CD4-positive, alpha-beta T cell treated with Interleukin-4 for 4 hours (primary cell): Measurements from ENCODE around the gene PHLDB2.
A peak's percentile ranks its signal among the peaks of the same experiment; 100 is the strongest.
"Not testable (repeated sequence)": the region's sequence is repeated elsewhere in the genome, so short reads cannot be mapped to it uniquely, and the experiment has no call there.

Experiments
- DNase-seq: peaks from one replicate; pipeline ENCODE4 v3.0.0-alpha.2; 2020

Gene PHLDB2

GRCh38 chr3:111859061-111859973 is at the start of gene PHLDB2:
PHLDB2 (plus strand) TSS chr3:111859265; CDS start chr3:111884078, 24,813 bp downstream.
- DNase-seq, result peak; percentile 57

GRCh38 chr3:111810909-111811308 is 48.2 kb upstream of the PHLDB2 start:
- no peak for DNase-seq

- DNase-seq, result no peak
Observed at GRCh38 chr3:111811811-111812210, 47.3 kb upstream of the PHLDB2 start.

GRCh38 chr3:111812701-111813100 is 46.4 kb upstream of the PHLDB2 start:
- no peak for DNase-seq

GRCh38 chr3:111813441-111813840 is 45.6 kb upstream of the PHLDB2 start:
- no peak for DNase-seq

GRCh38 chr3:111813979-111814378 is 45.1 kb upstream of the PHLDB2 start:
- no peak for DNase-seq

GRCh38 chr3:111816771-111817170 is 42.3 kb upstream of the PHLDB2 start:
- not testable (repeated sequence) for DNase-seq

- DNase-seq, result no peak
Observed at GRCh38 chr3:111819927-111820326, 39.1 kb upstream of the PHLDB2 start.

GRCh38 chr3:111820651-111821050 is 38.4 kb upstream of the PHLDB2 start:
- no peak for DNase-seq

- DNase-seq, result no peak
Observed at GRCh38 chr3:111821891-111822290, 37.2 kb upstream of the PHLDB2 start.

GRCh38 chr3:111822804-111823203 is 36.3 kb upstream of the PHLDB2 start:
- DNase-seq, result no peak

- DNase-seq, result no peak
Observed at GRCh38 chr3:111823341-111823855, 35.7 kb upstream of the PHLDB2 start.

GRCh38 chr3:111824351-111824750 is 34.7 kb upstream of the PHLDB2 start:
- no peak for DNase-seq

GRCh38 chr3:111827871-111828270 is 31.2 kb upstream of the PHLDB2 start:
- DNase-seq, result no peak

GRCh38 chr3:111828530-111828929 is 30.5 kb upstream of the PHLDB2 start:
- no peak for DNase-seq

GRCh38 chr3:111829023-111829422 is 30.0 kb upstream of the PHLDB2 start:
- no peak for DNase-seq

- DNase-seq, result peak; percentile 8
Observed at GRCh38 chr3:111831840-111832239, 27.2 kb upstream of the PHLDB2 start.

GRCh38 chr3:111837112-111837511 is 22.0 kb upstream of the PHLDB2 start:
- no peak for DNase-seq

GRCh38 chr3:111838133-111838532 is 20.9 kb upstream of the PHLDB2 start:
- no peak for DNase-seq

GRCh38 chr3:111846039-111846438 is 13.0 kb upstream of the PHLDB2 start:
- DNase-seq, result no peak

GRCh38 chr3:111846717-111847116 is 12.3 kb upstream of the PHLDB2 start:
- no peak for DNase-seq

- DNase-seq, result no peak
Observed at GRCh38 chr3:111848283-111848682, 10.8 kb upstream of the PHLDB2 start.

GRCh38 chr3:111848778-111849177 is 10.3 kb upstream of the PHLDB2 start:
- no peak for DNase-seq

GRCh38 chr3:111850537-111850936 is 8.5 kb upstream of the PHLDB2 start:
- no peak for DNase-seq
